Fibroblast of lung (primary cell): ENCODE data around the gene C1orf198.

Source experiments
- EZH2 ChIP-seq: IDR thresholded peaks from 2 replicates; pipeline ENCODE4 v1.5.1; 2012; ENCODE audit warnings: low read length, control low read depth, mild to moderate bottlenecking; ENCODE audit errors: missing control alignments
- TF ChIP-seq, protein P1 (sequence below), 2 donors: IDR thresholded peaks in 1 of 2; conservative IDR thresholded peaks in 1 of 2; 1 replicate in 1 of 2; 2 replicates in 1 of 2; pipeline ENCODE4 v1.5.1; 2011 to 2012; ENCODE audit warnings: low read length in 2 of 2, control low read depth in 1 of 2, inconsistent platforms in 1 of 2, low read depth in 1 of 2, mild to moderate bottlenecking in 1 of 2

DNA sequence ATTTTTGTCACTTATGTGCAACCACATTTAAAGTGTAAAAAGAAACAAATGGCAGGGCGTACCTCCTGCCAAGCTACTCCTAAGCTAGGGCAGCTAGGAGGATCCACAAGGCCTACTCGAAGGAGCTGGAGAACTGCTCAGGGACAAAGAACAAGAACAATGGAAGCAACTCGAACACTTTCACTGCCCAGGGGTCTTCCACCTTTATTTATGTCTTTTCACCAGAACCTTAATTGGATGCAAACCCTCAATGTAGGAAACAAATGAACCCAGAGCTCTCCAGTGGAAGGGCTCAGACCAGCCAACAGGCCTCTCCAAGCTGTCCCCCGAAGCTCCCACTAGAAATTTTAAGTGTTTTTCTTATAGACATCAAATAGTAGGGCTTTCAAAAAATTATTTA lies 39.9 kb downstream of the C1orf198 start:
- TF ChIP-seq, protein P1, sequence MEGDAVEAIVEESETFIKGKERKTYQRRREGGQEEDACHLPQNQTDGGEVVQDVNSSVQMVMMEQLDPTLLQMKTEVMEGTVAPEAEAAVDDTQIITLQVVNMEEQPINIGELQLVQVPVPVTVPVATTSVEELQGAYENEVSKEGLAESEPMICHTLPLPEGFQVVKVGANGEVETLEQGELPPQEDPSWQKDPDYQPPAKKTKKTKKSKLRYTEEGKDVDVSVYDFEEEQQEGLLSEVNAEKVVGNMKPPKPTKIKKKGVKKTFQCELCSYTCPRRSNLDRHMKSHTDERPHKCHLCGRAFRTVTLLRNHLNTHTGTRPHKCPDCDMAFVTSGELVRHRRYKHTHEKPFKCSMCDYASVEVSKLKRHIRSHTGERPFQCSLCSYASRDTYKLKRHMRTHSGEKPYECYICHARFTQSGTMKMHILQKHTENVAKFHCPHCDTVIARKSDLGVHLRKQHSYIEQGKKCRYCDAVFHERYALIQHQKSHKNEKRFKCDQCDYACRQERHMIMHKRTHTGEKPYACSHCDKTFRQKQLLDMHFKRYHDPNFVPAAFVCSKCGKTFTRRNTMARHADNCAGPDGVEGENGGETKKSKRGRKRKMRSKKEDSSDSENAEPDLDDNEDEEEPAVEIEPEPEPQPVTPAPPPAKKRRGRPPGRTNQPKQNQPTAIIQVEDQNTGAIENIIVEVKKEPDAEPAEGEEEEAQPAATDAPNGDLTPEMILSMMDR (conservative IDR thresholded peaks at IDR 0.05 in 1 of 2, IDR thresholded peaks at IDR 0.05 in 1 of 2; ENCODE audit: low read depth in 1 of 2, low read length in 2 of 2): no peak
- no peak for TF ChIP-seq EZH2
